GM12864 (cell line): ENCODE data around the gene EXOC3L4.

Source experiments
- DNase-seq: peaks from one replicate; pipeline ENCODE4 v3.0.0-alpha.2; 2011; ENCODE audit warnings: low read depth
- H3K4me3 ChIP-seq: 2 replicates; pipeline ENCODE4 v1.5.1; 2011; ENCODE audit warnings: mild to moderate bottlenecking, low read depth, low read length, control low read depth
- TF ChIP-seq, protein P1 (sequence below): IDR thresholded peaks from 2 replicates; pipeline ENCODE4 v1.5.1; 2011; ENCODE audit warnings: low read depth, mild to moderate bottlenecking, moderate library complexity, low read length, control low read depth, inconsistent platforms; ENCODE audit errors: missing control alignments

Gene EXOC3L4

DNA sequence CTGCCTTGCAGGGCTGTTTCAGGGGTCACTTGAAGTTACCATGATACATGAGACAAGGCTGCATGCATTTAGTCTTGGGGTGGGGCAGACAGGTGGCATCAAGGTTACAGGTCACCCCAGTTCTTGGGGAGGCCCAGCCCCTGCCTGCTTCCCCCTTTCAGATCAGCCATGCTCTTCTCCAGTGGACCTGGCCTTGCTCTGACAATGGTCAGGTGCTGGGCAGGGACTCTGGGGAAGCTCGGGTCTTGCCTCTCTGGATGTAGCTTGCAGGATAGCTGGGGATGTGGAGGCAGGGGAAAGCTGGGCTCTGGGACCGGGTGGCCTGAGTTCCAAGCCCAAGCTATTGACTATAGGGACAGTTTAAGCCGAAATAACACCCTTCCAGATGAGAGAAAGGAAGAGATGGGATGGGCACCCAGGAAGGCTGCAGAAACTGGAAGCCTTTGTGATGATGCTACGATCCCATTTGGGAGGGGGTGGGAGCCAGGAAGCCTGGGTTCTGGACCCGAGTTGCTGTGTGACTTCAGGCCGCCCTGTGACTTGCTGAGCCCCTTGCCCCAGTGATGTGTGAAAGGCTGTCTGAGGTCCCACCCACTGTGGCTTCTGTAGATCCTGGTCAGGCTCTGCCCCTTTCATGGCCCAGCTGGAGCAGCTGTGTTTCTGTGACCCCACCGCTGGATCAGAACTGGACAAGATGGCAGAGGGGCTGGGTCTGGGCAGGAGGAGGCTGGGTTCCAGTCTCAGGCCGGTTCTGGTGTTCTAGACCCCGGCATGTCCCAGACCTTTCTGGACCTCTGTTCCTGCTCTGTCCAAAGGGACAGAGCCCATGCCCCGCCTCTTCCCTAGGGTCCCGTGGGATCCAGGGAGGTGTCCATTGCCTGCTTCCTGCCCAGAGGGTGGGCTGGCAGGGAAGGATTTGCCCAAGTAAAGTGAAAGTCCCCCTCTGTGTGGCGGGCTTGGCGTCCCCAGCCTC, 30.9 kb downstream of the EXOC3L4 start:
- TF ChIP-seq, protein P1, sequence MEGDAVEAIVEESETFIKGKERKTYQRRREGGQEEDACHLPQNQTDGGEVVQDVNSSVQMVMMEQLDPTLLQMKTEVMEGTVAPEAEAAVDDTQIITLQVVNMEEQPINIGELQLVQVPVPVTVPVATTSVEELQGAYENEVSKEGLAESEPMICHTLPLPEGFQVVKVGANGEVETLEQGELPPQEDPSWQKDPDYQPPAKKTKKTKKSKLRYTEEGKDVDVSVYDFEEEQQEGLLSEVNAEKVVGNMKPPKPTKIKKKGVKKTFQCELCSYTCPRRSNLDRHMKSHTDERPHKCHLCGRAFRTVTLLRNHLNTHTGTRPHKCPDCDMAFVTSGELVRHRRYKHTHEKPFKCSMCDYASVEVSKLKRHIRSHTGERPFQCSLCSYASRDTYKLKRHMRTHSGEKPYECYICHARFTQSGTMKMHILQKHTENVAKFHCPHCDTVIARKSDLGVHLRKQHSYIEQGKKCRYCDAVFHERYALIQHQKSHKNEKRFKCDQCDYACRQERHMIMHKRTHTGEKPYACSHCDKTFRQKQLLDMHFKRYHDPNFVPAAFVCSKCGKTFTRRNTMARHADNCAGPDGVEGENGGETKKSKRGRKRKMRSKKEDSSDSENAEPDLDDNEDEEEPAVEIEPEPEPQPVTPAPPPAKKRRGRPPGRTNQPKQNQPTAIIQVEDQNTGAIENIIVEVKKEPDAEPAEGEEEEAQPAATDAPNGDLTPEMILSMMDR = no peak
- H3K4me3 ChIP-seq = no peak overlapping the region
- no peak for DNase-seq

DNA sequence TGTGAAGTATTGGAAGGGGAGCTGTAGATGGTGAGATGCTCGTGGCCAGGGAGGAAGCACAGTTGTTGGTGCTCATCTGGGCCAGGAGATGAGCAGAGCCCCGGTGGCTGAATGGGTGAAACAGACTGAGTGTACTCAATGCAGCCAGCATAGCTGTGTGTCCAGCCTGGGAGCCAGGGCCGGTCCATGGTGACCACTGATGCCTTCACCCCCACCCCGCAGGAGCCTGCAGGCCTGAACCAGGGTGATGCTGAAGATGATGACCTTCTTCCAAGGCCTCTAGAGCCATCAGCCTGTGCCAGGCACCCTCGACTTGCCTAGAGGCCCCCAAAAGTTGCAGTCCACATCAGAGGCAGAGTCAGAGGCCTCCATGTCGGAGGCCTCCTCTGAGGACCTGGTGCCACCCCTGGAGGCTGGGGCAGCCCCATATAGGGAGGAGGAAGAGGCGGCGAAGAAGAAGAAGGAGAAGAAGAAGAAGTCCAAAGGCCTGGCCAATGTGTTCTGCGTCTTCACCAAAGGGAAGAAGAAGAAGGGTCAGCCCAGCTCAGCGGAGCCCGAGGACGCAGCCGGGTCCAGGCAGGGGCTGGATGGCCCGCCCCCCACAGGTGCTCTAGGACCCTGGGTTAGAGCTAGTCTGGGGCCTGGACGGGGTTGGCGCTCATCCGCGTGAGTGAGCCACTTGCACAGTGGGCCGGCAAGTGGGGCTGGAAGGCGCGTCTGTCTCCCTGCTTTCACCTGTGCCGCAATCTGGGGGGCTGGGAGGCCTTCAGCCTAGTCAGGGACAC, 31.8 kb downstream of the EXOC3L4 start:
- H3K4me3 ChIP-seq = no peak overlapping the region
- DNase-seq = no peak
- TF ChIP-seq, protein P1 = no peak

DNA sequence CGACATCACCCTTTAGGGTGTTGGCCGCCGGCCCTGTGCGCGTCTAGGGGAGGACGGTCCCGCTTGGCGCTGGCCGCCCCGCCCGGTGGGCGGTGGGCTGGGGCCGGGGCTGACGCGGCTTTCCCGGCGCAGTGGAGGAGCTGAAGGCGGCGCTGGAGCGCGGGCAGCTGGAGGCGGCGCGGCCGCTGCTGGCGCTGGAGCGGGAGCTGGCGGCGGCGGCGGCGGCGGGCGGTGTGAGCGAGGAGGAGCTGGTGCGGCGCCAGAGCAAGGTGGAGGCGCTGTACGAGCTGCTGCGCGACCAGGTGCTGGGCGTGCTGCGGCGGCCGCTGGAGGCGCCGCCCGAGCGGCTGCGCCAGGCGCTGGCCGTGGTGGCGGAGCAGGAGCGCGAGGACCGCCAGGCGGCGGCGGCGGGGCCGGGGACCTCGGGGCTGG, 32.4 kb downstream of the EXOC3L4 start:
- no peak overlapping the region for H3K4me3 ChIP-seq
- DNase-seq = no peak
- TF ChIP-seq, protein P1 = no peak

DNA sequence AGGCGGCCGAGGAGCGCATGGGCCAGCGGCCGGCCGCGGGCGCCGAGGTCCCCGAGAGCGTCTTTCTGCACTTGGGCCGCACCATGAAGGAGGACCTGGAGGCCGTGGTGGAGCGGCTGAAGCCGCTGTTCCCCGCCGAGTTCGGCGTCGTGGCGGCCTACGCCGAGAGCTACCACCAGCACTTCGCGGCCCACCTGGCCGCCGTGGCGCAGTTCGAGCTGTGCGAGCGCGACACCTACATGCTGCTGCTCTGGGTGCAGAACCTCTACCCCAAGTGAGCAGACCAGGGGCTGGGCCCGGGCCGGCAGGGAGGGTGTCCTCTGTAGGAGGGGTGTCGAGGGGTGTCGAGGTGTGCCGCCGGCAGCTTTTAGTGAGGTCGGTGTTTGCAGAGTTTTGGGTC, 32.8 kb downstream of the EXOC3L4 start:
- TF ChIP-seq, protein P1 = no peak
- H3K4me3 ChIP-seq = no peak overlapping the region
- DNase-seq = no peak

DNA sequence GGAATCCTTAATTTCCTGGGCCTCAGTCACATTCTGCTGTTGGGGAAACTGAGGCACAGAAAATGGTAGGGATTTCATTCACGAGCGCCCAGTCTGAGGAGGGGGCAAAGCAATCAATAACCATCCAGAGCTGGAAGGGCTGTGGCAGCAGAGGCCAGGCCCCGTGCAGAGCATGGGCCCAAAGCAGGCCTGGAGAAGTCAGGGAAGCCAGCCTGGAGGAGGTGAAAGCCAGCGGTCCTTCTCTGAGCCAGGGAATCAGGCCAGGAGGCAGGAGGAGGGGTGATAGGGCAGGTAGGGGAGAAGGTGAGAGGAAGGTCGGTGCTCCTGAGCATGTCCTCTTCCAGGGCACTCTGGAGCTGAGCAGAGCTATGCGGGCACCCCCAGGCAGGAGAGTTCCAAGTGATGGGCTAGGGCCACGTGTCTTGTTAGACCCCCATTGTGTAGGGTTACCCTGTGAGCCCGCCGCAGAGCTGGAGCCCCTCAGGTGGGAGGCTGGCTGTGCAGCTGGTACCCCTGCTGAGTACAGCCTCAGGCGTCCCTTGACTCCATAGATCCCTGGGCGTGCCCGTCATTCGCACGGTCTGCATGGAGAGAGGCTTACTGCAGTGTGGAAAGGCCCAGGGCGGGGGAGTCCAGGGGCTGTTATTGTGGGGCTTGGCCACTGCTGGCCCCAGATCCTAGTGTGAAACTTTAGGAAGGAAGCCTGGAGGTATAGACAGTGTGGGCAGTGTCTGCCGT, 33.5 kb downstream of the EXOC3L4 start:
- TF ChIP-seq, protein P1 = no peak
- no peak overlapping the region for H3K4me3 ChIP-seq

DNA sequence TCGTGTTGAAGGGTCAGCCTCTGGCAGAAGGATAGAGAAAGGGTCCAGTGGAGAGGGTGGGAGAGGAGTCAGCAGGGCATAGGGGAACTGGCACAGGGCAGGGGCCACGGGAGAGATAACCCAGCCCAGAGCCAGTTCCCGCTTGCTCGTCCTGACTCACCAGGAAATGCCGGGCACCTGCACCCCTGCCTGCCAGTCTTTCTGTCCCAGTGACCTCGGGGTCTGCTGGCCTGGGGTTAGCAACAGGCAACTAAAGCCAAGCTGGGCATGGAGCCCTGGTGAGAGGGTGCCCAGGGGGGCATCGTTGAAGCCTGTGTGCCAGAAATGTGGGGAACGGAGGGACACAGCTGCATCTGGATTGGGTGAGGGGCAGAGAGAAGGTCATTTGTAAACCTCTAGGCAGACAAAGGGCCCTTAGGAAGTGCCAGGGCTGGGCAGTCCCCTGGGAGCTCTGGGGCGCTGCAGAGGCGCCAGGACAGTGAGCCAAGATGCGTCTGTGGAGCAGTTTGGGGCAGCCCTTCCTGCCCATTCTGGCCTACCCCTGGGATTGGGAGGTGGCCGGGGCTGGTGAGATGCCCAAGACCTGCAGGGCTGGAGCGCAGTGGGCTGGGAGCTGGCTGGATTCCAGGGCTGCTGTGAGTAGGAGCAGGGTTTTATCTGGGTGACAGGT, 34.2 kb downstream of the EXOC3L4 start:
- no peak for DNase-seq
- TF ChIP-seq, protein P1 = no peak

More for the DNA sequence above, 33.5 kb downstream of the EXOC3L4 start:
- DNase-seq = no peak

More for the DNA sequence above, 34.2 kb downstream of the EXOC3L4 start:
- no peak overlapping the region for H3K4me3 ChIP-seq
